ENCODE results near the gene COX6A1. TPM values are rescaled to one million over a fixed set of nuclear protein-coding genes. Genes with fewer than 3 reads are reported as not detected.
"Not testable (repeated sequence)": the region's sequence is repeated elsewhere in the genome, so short reads cannot be mapped to it uniquely, and the experiment has no call there.

The COX6A1 gene
- total RNA-seq, 1 experiment from 2014 or later, result 487 TPM

- in situ Hi-C loops (cut with HindIII; ENCODE audit: low sequenced_read_pairs), result no loop called here
- DNase-seq (ENCODE audit: low spot score), result no peak
Measured at GRCh38 chr12:120422892-120423456, 14.9 kb upstream of the COX6A1 start.

- in situ Hi-C loops (cut with HindIII; ENCODE audit: low sequenced_read_pairs), result no loop called here
- DNase-seq (ENCODE audit: low spot score), result no peak
Measured at GRCh38 chr12:120425797-120426196, 12.1 kb upstream of the COX6A1 start.

GRCh38 chr12:120428597-120429229 lies 9.2 kb upstream of the COX6A1 start:
- in situ Hi-C loops (cut with HindIII; ENCODE audit: low sequenced_read_pairs), result no loop called here

GRCh38 chr12:120429368-120429767 lies 8.5 kb upstream of the COX6A1 start:
- in situ Hi-C loops (cut with HindIII; ENCODE audit: low sequenced_read_pairs), result no loop called here
- no peak for DNase-seq (ENCODE audit: low spot score)

More at GRCh38 chr12:120428597-120429229, 9.2 kb upstream of the COX6A1 start:
- no peak for DNase-seq (ENCODE audit: low spot score)

- in situ Hi-C loops (cut with HindIII; ENCODE audit: low sequenced_read_pairs), result no loop called here
- no peak for DNase-seq (ENCODE audit: low spot score)
Measured at GRCh38 chr12:120432772-120433525, 5.0 kb upstream of the COX6A1 start.

- no peak for DNase-seq (ENCODE audit: low spot score)
- in situ Hi-C loops (cut with HindIII; ENCODE audit: low sequenced_read_pairs), result no loop called here
Measured at GRCh38 chr12:120438495-120439198, 734 bp downstream of the COX6A1 start.

- in situ Hi-C loops (cut with HindIII; ENCODE audit: low sequenced_read_pairs), result loop anchor here (10.0 kb wide), 1 partner anchor 215 kb away; no protein-coding TSS in a partner anchor
- peak; percentile 52 for DNase-seq (ENCODE audit: low spot score)
Measured at GRCh38 chr12:120439646-120440247, 1.8 kb downstream of the COX6A1 start.

- DNase-seq (ENCODE audit: low spot score), result no peak
- in situ Hi-C loops (cut with HindIII; ENCODE audit: low sequenced_read_pairs), result loop anchor here (10.0 kb wide), 1 partner anchor 220 kb away; no protein-coding TSS in a partner anchor
Measured at GRCh38 chr12:120444676-120445075, 6.8 kb downstream of the COX6A1 start.

- peak; percentile 83 for DNase-seq (ENCODE audit: low spot score)
- in situ Hi-C loops (cut with HindIII; ENCODE audit: low sequenced_read_pairs), result loop anchor here (10.0 kb wide), 1 partner anchor 221 kb away; no protein-coding TSS in a partner anchor
Measured at GRCh38 chr12:120445911-120446843, 8.3 kb downstream of the COX6A1 start, which contains the start of the genes GATC and TRIAP1. TSS of gene GATC (plus strand) at chr12:120446444. CDS start at chr12:120446481, 37 bp downstream. TSS of gene TRIAP1 (minus strand) at chr12:120446384. CDS start at chr12:120446372, 12 bp downstream.

GRCh38 chr12:120446844-120447178 lies 8.9 kb downstream of the COX6A1 start:
- DNase-seq (ENCODE audit: low spot score), result not testable (repeated sequence)
- in situ Hi-C loops (cut with HindIII; ENCODE audit: low sequenced_read_pairs), result loop anchor here (10.0 kb wide), 1 partner anchor 222 kb away; no protein-coding TSS in a partner anchor

- in situ Hi-C loops (cut with HindIII; ENCODE audit: low sequenced_read_pairs), result loop anchor here (10.0 kb wide), 1 partner anchor 223 kb away; no protein-coding TSS in a partner anchor
Measured at GRCh38 chr12:120447992-120448391, 10.1 kb downstream of the COX6A1 start.

GRCh38 chr12:120452524-120452923 lies 14.6 kb downstream of the COX6A1 start:
- in situ Hi-C loops (cut with HindIII; ENCODE audit: low sequenced_read_pairs); DNase-seq (ENCODE audit: low spot score): not testable (repeated sequence)

More at GRCh38 chr12:120447992-120448391, 10.1 kb downstream of the COX6A1 start:
- no peak for DNase-seq (ENCODE audit: low spot score)

- in situ Hi-C loops (cut with HindIII; ENCODE audit: low sequenced_read_pairs), result no loop called here
- no peak for DNase-seq (ENCODE audit: low spot score)
Measured at GRCh38 chr12:120453060-120453750, 15.3 kb downstream of the COX6A1 start.

- DNase-seq (ENCODE audit: low spot score), result no peak
- in situ Hi-C loops (cut with HindIII; ENCODE audit: low sequenced_read_pairs), result no loop called here
Measured at GRCh38 chr12:120453977-120454376, 16.1 kb downstream of the COX6A1 start.

- in situ Hi-C loops (cut with HindIII; ENCODE audit: low sequenced_read_pairs), result no loop called here
- DNase-seq (ENCODE audit: low spot score), result no peak
Measured at GRCh38 chr12:120455302-120455701, 17.4 kb downstream of the COX6A1 start.

GRCh38 chr12:120457133-120457532 lies 19.2 kb downstream of the COX6A1 start:
- in situ Hi-C loops (cut with HindIII; ENCODE audit: low sequenced_read_pairs), result no loop called here
- DNase-seq (ENCODE audit: low spot score), result no peak

GRCh38 chr12:120460157-120460556 lies 22.2 kb downstream of the COX6A1 start:
- in situ Hi-C loops (cut with HindIII; ENCODE audit: low sequenced_read_pairs), result no loop called here
- DNase-seq (ENCODE audit: low spot score), result no peak
